Gastrocnemius medialis (tissue), 4 donors: ENCODE measurements around the gene NCAPH2. TPM values are rescaled to one million over a fixed set of nuclear protein-coding genes. Genes with fewer than 3 reads are reported as not detected.
"Not testable (repeated sequence)": the region's sequence is repeated elsewhere in the genome, so short reads cannot be mapped to it uniquely, and the experiment has no call there.

Experiments used
- ATAC-seq, 2 donors: fragments of 150-250 bp; one replicate each; pipeline ENCODE4 v1.9.1; 2016
- DNase-seq, 2 donors: peaks; one replicate each; pipeline ENCODE4 v3.0.0-alpha.2; 2019
- H3K27ac ChIP-seq, 4 donors: fragments of 200-600 bp; sonication (generic); 1 replicate in 1 of 4; 2 replicates in 3 of 4; pipeline ENCODE4 v1.5.1; 2016 to 2018; ENCODE audit warnings: mild to moderate bottlenecking in 2 of 4, moderate library complexity in 1 of 4
- H3K27me3 ChIP-seq, 3 donors: fragments of 200-600 bp; sonication (generic) in 2 of 3; 1 replicate in 1 of 3; 2 replicates in 2 of 3; pipeline versions ENCODE4 v1.5.1 to v1.6.0; 2016 to 2019; ENCODE audit warnings: mild to moderate bottlenecking in 1 of 3, moderate library complexity in 1 of 3
- H3K36me3 ChIP-seq, 2 donors: fragments of 200-600 bp; sonication (generic) in 1 of 2; one replicate each; pipeline ENCODE4 v1.5.1; 2017 to 2018
- H3K4me1 ChIP-seq, 2 donors: fragments of 200-600 bp; sonication (generic) in 1 of 2; one replicate each; pipeline ENCODE4 v1.5.1; 2016 to 2017; ENCODE audit warnings: mild to moderate bottlenecking in 2 of 2
- H3K4me3 ChIP-seq, 4 donors: fragments of 200-600 bp; sonication (generic) in 3 of 4; 1 replicate in 1 of 4; 2 replicates in 3 of 4; pipeline ENCODE4 v1.5.1; 2016 to 2019; ENCODE audit warnings: mild to moderate bottlenecking in 2 of 4
- H3K9me3 ChIP-seq, 3 donors: fragments of 200-600 bp; sonication (generic) in 2 of 3; 1 replicate in 1 of 3; 2 replicates in 2 of 3; pipeline ENCODE4 v1.5.1; 2016 to 2019
- CTCF ChIP-seq, 5 experiments: fragments of 450-650 bp in 3 of 5; fragments of 200-600 bp in 2 of 5; sonication (generic) in 2 of 5; IDR thresholded peaks in 4 of 5; conservative IDR thresholded peaks in 1 of 5; 1 replicate in 4 of 5; 2 replicates in 1 of 5; pipeline ENCODE4 v1.5.1; 2016 to 2019; ENCODE audit warnings: antibody characterized with exemption in 5 of 5, mild to moderate bottlenecking in 3 of 5, moderate library complexity in 3 of 5
- POLR2A ChIP-seq, 2 donors: fragments of 450-650 bp; IDR thresholded peaks; one replicate each; pipeline ENCODE4 v1.6.1; 2017; ENCODE audit warnings: antibody characterized with exemption in 2 of 2, mild to moderate bottlenecking in 2 of 2, moderate library complexity in 2 of 2
- in situ Hi-C, 4 donors: fragments of 200-750 bp; cut with MboI; loops; one replicate each; pipeline versions ENCODE4 v1.15.0 to v1.8.0; 2017; ENCODE audit warnings: low sequenced_read_pairs in 4 of 4
- intact Hi-C: fragments of 100-400 bp; cut with DNase I; formaldehyde crosslinking; loops from one replicate; pipeline ENCODE4 v1.15.1; 2023; ENCODE audit warnings: low total_unique reads
- total RNA-seq, 4 donors: library from RNA; depleted of rRNA; stranded (reverse); fragments of >200 nt; gene quantifications; one replicate each; pipeline versions ENCODE4 v1.1.0 to v1.2.3, GENCODE V29; 2016

The NCAPH2 gene
- total RNA-seq, 4 donors from 2014 or later: 19.0 to 29.3 (median 23.4) TPM

- intact Hi-C loops (no loop called here), in situ Hi-C loops (no loop called here)
- ATAC-seq: no peak
Observed at GRCh38 chr22:50518606-50519005, 10.6 kb downstream of the NCAPH2 start.

GRCh38 chr22:50519151-50519550 lies 11.1 kb downstream of the NCAPH2 start:
- no peak overlapping the region for H3K27ac ChIP-seq
- no peaks in the 10 kb centered on the region for H3K27me3 ChIP-seq
- intact Hi-C loops (no loop called here), in situ Hi-C loops (no loop called here)
- H3K4me1 ChIP-seq: peaks cover 0 to 2% of the 10 kb centered on the region in 2 donors
- no peak for DNase-seq
- no peak overlapping the region for H3K4me3 ChIP-seq
- peaks cover 0 to 61% of the 10 kb centered on the region in 2 donors for H3K36me3 ChIP-seq
- H3K9me3 ChIP-seq: no peaks in the 10 kb centered on the region
- TF ChIP-seq CTCF (IDR thresholded peaks at IDR 0.05 in 4 of 5, conservative IDR thresholded peaks at IDR 0.05 in 1 of 5) (no peak), POLR2A (IDR thresholded peaks at IDR 0.05) (no peak)
- ATAC-seq: no peak

More at GRCh38 chr22:50518606-50519005, 10.6 kb downstream of the NCAPH2 start:
- TF ChIP-seq CTCF (IDR thresholded peaks at IDR 0.05 in 4 of 5, conservative IDR thresholded peaks at IDR 0.05 in 1 of 5) (no peak), POLR2A (IDR thresholded peaks at IDR 0.05) (no peak)
- Histone ChIP-seq H3K9me3 (no peaks in the 10 kb centered on the region), H3K27ac (no peak overlapping the region), H3K4me1 (no peaks in the 10 kb centered on the region), H3K27me3 (no peaks in the 10 kb centered on the region), H3K4me3 (no peak overlapping the region), H3K36me3 (peaks cover 0 to 58% of the 10 kb centered on the region in 2 donors)
- DNase-seq: no peak

GRCh38 chr22:50520184-50520583 lies 12.2 kb downstream of the NCAPH2 start:
- H3K27ac ChIP-seq, H3K9me3 ChIP-seq, ATAC-seq, DNase-seq, H3K27me3 ChIP-seq, in situ Hi-C loops, intact Hi-C loops, H3K4me3 ChIP-seq: not testable (repeated sequence)
- peaks cover 0 to 61% of the 10 kb centered on the region in 2 donors for H3K36me3 ChIP-seq
- H3K4me1 ChIP-seq: peaks cover 7 to 12% of the 10 kb centered on the region in 2 donors

GRCh38 chr22:50520826-50521453 lies 12.9 kb downstream of the NCAPH2 start:
- Histone ChIP-seq H3K27ac (no peak overlapping the region), H3K4me3 (no peak overlapping the region), H3K36me3 (peaks cover 0 to 61% of the 10 kb centered on the region in 2 donors), H3K27me3 (no peaks in the 10 kb centered on the region), H3K9me3 (no peaks in the 10 kb centered on the region), H3K4me1 (peaks cover 7 to 12% of the 10 kb centered on the region in 2 donors)
- ATAC-seq: no peak
- intact Hi-C loops (no loop called here), in situ Hi-C loops (no loop called here)
- no peak for DNase-seq
- TF ChIP-seq CTCF (IDR thresholded peaks at IDR 0.05 in 4 of 5, conservative IDR thresholded peaks at IDR 0.05 in 1 of 5): no peak
- no peak for TF ChIP-seq POLR2A (IDR thresholded peaks at IDR 0.05)

- H3K36me3 ChIP-seq: peaks cover 0 to 56% of the 10 kb centered on the region in 2 donors
- no peaks in the 10 kb centered on the region for H3K27me3 ChIP-seq
- intact Hi-C loops: no loop called here
Observed at GRCh38 chr22:50521710-50522109, 13.7 kb downstream of the NCAPH2 start.

More at GRCh38 chr22:50521710-50522109, 13.7 kb downstream of the NCAPH2 start:
- DNase-seq: no peak
- H3K4me3 ChIP-seq: no peak overlapping the region
- H3K4me1 ChIP-seq: peaks cover 12 to 16% of the 10 kb centered on the region in 2 donors
- in situ Hi-C loops: no loop called here
- ATAC-seq: no peak
- no peaks in the 10 kb centered on the region for H3K9me3 ChIP-seq
- H3K27ac ChIP-seq: no peak overlapping the region
- TF ChIP-seq CTCF (IDR thresholded peaks at IDR 0.05 in 4 of 5, conservative IDR thresholded peaks at IDR 0.05 in 1 of 5) (no peak), POLR2A (IDR thresholded peaks at IDR 0.05) (no peak)
